Measurements from ENCODE around the gene SELENBP1.

Gene SELENBP1

DNA sequence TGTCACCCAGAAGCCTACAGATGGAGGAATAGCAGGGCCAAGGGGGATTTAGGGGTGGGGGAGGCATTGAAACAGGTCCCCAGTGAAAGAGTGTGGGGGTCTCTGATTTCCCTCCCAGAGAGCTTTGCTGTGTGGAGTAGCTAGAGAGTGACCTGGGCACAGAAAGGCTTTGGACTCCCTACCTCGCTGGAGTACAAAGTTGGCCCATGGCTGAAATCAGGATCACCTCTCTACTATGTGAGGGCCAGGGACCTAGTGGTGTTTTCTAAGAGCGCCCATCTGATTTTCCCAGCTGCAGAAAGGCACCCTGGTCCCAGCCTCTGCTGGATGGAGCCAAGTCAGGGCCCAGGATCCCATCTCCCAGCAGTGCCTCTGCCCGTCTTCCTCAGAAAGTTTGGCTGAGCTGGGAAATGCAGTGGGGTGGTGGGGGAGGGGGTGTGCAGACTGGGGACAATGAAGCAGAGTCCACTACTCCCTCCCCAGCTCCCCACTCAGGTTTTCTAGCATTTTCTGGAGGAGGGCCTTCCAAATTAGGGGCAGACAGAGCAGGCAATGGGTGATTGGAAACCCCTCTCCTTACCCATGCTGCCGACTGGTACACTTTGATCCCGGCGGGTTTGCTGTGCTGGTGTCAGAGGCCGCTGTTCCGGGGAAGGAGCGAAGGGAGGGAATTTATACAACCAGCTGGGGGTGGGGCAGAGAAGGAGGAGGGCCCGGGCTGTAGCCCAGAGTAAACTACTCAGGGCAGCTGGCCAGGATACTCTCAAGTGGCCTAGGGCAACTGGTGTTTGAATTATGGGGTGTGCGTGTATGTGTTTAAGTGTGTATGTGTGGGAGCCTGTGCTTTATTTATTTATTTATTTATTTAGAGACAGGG lies at the start of gene SELENBP1:
SELENBP1 (minus strand) TSS at position 648 of the 877 bp plus-strand sequence; CDS start at position 584, 64 bp downstream.
- peak; percentile 27 for ATAC-seq
- TF ChIP-seq RARB (CRISPR knock-in tag; IDR thresholded peaks at IDR 0.05) = no peak
- no peak for TF ChIP-seq ZFP3 (CRISPR knock-in tag; IDR thresholded peaks at IDR 0.05)
- TF ChIP-seq, protein P1, sequence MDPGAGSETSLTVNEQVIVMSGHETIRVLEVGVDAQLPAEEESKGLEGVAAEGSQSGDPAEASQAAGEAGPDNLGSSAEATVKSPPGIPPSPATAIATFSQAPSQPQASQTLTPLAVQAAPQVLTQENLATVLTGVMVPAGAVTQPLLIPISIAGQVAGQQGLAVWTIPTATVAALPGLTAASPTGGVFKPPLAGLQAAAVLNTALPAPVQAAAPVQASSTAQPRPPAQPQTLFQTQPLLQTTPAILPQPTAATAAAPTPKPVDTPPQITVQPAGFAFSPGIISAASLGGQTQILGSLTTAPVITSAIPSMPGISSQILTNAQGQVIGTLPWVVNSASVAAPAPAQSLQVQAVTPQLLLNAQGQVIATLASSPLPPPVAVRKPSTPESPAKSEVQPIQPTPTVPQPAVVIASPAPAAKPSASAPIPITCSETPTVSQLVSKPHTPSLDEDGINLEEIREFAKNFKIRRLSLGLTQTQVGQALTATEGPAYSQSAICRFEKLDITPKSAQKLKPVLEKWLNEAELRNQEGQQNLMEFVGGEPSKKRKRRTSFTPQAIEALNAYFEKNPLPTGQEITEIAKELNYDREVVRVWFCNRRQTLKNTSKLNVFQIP (CRISPR knock-in tag; IDR thresholded peaks at IDR 0.05; ENCODE audit: borderline replicate concordance, low read depth) = no peak
- no peak for TF ChIP-seq SNAI2 (CRISPR knock-in tag; IDR thresholded peaks at IDR 0.05)
- TF ChIP-seq BACH2 (CRISPR knock-in tag; IDR thresholded peaks at IDR 0.05; ENCODE audit: borderline replicate concordance) = no peak
- no peak for TF ChIP-seq OSR1 (CRISPR knock-in tag; IDR thresholded peaks at IDR 0.05)
- no peak for TF ChIP-seq ESRRG (CRISPR knock-in tag; IDR thresholded peaks at IDR 0.05)
- no peak for TF ChIP-seq ZNF565 (CRISPR knock-in tag; conservative IDR thresholded peaks at IDR 0.05; ENCODE audit: low read depth)
- TF ChIP-seq GLIS3 (CRISPR knock-in tag; IDR thresholded peaks at IDR 0.05) = no peak

DNA sequence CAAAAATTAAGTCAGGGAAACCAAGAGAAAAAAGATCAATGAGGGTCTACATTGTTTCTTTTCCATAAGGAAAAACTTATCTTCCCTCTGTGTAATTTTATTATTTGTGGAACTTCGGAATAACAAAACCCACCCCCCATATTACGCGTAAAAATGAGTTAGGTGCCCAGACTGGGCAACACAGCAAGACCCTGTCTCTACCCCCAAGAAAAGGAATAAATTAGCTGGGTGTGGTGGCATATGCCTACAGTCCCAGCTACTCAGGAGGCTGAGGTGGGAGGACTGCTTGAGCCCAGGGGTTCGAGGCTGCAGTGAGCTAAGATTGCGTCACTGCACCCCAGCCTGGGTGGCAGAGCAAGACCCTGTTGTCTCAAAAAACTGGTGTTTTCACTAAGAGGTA lies 47.3 kb upstream of the SELENBP1 start:
- no peak for ATAC-seq
- TF ChIP-seq PPARA (CRISPR knock-in tag; IDR thresholded peaks at IDR 0.05; ENCODE audit: borderline replicate concordance) (no peak), TOX (CRISPR knock-in tag; IDR thresholded peaks at IDR 0.05; ENCODE audit: borderline replicate concordance) (no peak), ZNF70 (CRISPR knock-in tag; IDR thresholded peaks at IDR 0.05) (no peak), CSDC2 (CRISPR knock-in tag; IDR thresholded peaks at IDR 0.05) (no peak), TCF4 (CRISPR knock-in tag; IDR thresholded peaks at IDR 0.05; ENCODE audit: borderline replicate concordance) (no peak), ARNTL (CRISPR knock-in tag; IDR thresholded peaks at IDR 0.05; ENCODE audit: borderline replicate concordance, low read depth) (no peak), RARB (CRISPR knock-in tag; IDR thresholded peaks at IDR 0.05) (no peak), CREB5 (CRISPR knock-in tag; IDR thresholded peaks at IDR 0.05; ENCODE audit: low read depth) (no peak), ZC3H10 (CRISPR knock-in tag; IDR thresholded peaks at IDR 0.05) (no peak), ZFP30 (CRISPR knock-in tag; IDR thresholded peaks at IDR 0.05) (no peak), ESRRG (CRISPR knock-in tag; IDR thresholded peaks at IDR 0.05) (no peak), OSR1 (CRISPR knock-in tag; IDR thresholded peaks at IDR 0.05) (no peak), ISL1 (CRISPR knock-in tag; IDR thresholded peaks at IDR 0.05) (no peak), GLIS3 (CRISPR knock-in tag; IDR thresholded peaks at IDR 0.05) (no peak)
- TF ChIP-seq, protein P2, sequence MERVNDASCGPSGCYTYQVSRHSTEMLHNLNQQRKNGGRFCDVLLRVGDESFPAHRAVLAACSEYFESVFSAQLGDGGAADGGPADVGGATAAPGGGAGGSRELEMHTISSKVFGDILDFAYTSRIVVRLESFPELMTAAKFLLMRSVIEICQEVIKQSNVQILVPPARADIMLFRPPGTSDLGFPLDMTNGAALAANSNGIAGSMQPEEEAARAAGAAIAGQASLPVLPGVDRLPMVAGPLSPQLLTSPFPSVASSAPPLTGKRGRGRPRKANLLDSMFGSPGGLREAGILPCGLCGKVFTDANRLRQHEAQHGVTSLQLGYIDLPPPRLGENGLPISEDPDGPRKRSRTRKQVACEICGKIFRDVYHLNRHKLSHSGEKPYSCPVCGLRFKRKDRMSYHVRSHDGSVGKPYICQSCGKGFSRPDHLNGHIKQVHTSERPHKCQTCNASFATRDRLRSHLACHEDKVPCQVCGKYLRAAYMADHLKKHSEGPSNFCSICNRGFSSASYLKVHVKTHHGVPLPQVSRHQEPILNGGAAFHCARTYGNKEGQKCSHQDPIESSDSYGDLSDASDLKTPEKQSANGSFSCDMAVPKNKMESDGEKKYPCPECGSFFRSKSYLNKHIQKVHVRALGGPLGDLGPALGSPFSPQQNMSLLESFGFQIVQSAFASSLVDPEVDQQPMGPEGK (CRISPR knock-in tag; IDR thresholded peaks at IDR 0.05; ENCODE audit: borderline replicate concordance) = no peak
- TF ChIP-seq, protein P3, sequence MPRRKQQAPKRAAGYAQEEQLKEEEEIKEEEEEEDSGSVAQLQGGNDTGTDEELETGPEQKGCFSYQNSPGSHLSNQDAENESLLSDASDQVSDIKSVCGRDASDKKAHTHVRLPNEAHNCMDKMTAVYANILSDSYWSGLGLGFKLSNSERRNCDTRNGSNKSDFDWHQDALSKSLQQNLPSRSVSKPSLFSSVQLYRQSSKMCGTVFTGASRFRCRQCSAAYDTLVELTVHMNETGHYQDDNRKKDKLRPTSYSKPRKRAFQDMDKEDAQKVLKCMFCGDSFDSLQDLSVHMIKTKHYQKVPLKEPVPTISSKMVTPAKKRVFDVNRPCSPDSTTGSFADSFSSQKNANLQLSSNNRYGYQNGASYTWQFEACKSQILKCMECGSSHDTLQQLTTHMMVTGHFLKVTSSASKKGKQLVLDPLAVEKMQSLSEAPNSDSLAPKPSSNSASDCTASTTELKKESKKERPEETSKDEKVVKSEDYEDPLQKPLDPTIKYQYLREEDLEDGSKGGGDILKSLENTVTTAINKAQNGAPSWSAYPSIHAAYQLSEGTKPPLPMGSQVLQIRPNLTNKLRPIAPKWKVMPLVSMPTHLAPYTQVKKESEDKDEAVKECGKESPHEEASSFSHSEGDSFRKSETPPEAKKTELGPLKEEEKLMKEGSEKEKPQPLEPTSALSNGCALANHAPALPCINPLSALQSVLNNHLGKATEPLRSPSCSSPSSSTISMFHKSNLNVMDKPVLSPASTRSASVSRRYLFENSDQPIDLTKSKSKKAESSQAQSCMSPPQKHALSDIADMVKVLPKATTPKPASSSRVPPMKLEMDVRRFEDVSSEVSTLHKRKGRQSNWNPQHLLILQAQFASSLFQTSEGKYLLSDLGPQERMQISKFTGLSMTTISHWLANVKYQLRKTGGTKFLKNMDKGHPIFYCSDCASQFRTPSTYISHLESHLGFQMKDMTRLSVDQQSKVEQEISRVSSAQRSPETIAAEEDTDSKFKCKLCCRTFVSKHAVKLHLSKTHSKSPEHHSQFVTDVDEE (CRISPR knock-in tag; IDR thresholded peaks at IDR 0.05) = no peak

GRCh38 chr1:151418081-151418480 lies 45.6 kb upstream of the SELENBP1 start:
- TF ChIP-seq, protein P2 (CRISPR knock-in tag; IDR thresholded peaks at IDR 0.05; ENCODE audit: borderline replicate concordance) = no peak
- TF ChIP-seq ESRRG (CRISPR knock-in tag; IDR thresholded peaks at IDR 0.05) (no peak), ZFP3 (CRISPR knock-in tag; IDR thresholded peaks at IDR 0.05) (no peak), CREB5 (CRISPR knock-in tag; IDR thresholded peaks at IDR 0.05; ENCODE audit: low read depth) (no peak), ZNF8 (CRISPR knock-in tag; IDR thresholded peaks at IDR 0.05) (no peak)
- no peak for ATAC-seq

All from SK-N-SH treated with all-trans-retinoic acid at 6 μM for 48 hours (cell line).